GM18499 (cell line): ENCODE results near the gene HSD17B8.
"Not testable (repeated sequence)": the region's sequence is repeated elsewhere in the genome, so short reads cannot be mapped to it uniquely, and the experiment has no call there.

Experiments
- ATAC-seq: cut with Tn5 transposase; IDR thresholded peaks from one replicate; pipeline ENCODE4 v1.9.1; 2021; ENCODE audit warnings: moderate number of reproducible peaks; ENCODE audit not compliant: insufficient read depth, unreplicated experiment

HSD17B8 gene

DNA sequence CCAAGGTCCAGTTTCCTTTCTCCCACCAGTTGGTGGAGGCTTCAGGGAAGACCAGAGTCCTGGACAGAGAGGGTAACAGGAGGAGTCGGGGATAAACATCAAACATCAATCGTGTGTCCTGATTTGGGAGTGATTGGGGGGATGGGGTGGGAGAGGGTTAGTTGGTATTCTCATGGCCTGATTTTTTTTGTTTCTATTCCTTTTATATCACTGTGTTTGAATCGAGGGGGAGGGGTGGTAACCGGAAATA is 365 bp upstream of the HSD17B8 start:
- ATAC-seq: no peak

DNA sequence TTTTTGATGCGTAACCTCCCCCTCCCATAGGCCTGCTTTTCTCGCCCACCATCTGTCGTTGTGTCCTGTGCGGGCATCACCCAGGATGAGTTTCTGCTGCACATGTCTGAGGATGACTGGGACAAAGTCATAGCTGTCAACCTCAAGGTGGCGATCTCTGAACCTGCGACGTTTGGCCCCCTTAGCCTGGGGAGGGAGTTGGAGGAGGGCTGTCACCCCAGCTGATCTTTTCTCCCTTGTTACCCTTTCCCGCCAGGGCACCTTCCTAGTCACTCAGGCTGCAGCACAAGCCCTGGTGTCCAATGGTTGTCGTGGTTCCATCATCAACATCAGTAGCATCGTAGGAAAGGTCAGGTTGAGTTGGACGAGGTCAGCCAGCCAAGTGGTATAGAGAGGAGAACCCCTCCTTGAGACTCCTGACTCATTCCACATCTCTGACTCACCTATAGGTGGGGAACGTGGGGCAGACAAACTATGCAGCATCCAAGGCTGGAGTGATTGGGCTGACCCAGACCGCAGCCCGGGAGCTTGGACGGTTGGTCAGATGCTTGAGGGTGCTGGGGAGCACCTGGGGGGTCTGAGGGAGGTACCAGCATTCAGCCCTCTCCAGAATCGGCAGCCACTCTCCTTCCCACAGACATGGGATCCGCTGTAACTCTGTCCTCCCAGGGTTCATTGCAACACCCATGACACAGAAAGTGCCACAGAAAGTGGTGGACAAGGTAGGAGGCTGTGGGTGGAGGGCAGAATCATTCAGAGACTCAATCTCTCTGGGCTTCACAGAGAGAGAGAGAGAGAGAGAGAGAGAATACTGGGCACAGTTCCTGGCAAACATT is 954 bp downstream of the HSD17B8 start:
- ATAC-seq: no peak

DNA sequence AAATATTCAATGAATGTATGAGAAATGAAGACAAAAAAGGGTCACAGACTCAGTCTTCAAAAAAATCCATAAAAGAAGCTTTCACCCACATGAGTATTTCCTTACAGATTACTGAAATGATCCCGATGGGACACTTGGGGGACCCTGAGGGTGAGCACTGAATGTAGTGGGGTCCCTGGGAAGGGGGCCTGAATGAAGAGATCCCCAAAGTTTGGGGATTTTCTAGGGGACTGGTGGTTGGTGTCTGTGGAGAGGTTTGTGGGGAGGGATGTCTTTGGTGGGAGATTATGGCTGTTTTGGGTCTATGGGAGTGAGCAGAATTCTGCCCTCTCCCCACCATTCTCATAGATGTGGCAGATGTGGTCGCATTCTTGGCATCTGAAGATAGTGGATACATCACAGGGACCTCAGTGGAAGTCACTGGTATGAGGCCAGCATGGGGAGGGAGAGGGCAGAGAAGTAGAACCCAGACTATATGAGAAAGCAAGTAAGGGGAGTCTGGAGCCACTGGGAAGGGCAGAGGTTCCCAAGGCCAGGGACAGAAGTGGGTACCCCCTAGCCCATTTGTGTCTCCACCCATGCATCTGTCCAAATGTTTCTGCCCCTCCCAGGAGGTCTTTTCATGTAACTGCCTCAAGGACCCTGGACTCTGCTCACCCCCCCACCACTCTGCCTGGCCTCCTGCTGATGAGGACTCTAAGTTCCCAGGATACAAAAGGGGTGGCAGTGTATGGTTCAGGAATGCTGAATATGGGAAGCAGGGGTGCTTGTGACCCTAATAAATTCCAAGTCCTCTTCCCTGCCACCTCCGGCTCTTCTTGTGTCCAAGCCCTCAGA is 1.8 kb downstream of the HSD17B8 start:
- ATAC-seq: no peak

DNA sequence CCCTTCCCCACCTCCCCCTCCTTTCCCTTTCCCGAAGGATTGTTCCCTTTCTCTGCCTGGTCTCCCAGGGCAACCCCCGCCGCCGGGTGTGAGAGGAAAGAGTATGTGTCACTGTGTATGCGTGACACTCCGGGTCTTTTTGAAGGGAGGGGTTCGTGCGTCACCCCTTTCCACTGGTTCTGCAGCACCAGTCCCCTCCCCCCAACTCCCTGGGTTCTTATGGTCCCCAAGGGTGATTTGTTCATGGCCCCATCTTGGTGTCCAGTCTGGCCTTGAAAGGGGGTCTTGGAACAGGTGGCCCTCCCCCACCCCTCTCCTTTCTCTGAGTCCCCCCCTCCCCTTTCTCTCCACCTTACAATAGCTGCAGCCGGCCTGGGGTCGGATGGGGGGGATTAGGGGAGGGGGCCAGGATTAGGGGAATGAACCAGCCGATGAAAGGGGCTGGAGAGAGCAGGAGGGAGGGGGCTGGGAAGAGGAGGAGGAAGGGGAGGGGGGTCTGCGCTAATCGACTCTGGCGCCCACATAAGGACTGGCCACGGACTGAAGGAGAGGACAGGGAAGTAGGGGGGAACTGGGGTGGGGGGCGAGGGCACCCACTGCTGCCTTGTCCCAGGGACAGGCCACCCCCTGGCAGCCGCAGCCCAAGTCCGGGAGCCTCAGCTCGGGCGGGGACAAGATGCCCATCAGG is 2.6 kb downstream of the HSD17B8 start:
- no peak for ATAC-seq

DNA sequence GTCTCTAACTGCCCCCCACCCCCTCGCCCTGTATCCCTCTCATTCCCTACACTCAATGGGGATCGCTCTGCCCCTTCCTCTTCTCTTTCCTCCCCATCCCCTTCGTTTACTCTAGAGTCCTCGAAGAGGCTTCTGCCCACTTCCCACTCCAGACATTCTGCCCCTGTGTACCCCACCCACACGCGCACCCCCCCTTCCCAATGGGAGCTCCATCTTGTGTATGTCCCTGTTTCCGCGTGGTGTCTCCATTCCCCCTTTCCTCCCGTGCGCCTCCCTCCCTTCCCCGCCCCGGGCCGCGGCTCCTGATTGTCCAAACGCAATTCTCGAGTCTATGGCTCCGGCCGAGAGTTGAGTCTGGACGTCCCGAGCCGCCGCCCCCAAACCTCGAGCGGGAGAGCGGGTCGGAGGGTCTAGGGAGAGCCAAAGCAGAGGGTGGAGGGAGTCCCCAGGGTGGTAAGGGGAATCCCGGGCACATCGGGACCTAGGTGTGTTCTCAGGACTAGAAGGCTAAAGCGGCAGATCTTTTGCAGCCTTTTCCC is 3.2 kb downstream of the HSD17B8 start:
- no peak for ATAC-seq

DNA sequence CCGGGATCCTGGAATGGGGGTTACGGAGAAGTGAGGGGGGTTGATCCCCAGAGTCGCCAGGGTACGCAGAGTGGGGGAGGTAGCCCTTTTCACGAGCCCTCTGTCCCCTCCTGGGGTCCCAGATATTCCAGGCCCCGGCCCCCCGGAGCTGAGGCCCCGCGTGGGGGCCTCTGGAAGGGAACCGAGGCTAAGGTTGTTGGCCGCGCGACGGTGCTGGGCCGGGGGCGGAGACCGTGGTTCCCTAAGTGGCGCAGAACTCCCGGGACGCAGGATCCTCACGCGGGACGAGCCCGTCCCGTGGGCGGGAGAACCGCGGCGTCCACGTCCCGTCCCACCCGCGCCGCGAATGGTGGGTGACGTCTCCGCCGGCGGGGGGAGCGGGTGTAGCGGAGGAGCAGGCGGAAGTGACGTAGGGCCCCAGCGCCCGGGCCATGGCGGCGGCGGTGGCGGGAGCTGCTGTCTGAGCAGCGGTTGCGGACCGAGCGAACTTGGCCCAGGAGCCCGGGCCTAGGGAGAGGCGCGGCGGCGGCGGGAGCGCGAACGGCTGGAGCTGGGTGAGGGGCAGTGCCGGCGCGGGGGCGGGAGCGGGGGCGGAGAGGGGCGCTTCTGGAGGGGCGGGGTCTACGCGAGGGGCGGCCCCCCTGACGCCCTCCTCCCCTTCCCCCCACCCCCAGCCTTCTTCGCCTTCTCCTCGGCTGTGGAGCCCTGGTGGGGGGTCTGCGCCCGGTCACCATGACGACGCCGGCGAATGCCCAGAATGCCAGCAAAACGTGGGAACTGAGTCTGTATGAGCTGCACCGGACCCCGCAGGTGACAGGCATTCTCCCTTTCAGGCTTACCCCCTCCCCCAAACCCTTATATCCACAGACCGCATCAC is 3.9 kb downstream of the HSD17B8 start, which contains the start of gene RING1:
TSS of gene RING1 (plus strand) at position 410 of the 877 bp plus-strand sequence. CDS start at position 733, 323 bp downstream.
- ATAC-seq: no peak

DNA sequence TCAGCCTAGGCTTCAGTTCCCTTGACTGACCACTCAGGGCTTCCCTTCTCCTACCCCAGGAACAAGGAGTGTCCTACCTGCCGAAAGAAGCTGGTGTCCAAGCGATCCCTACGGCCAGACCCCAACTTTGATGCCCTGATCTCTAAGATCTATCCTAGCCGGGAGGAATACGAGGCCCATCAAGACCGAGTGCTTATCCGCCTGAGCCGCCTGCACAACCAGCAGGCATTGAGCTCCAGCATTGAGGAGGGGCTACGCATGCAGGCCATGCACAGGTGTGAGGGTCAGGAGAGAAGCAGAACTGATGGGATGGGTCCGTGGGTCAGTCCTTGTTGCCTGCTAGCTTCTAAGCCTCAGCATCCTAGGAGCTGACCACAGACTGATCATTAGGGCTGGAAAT is 5.4 kb downstream of the HSD17B8 start:
- no peak for ATAC-seq

DNA sequence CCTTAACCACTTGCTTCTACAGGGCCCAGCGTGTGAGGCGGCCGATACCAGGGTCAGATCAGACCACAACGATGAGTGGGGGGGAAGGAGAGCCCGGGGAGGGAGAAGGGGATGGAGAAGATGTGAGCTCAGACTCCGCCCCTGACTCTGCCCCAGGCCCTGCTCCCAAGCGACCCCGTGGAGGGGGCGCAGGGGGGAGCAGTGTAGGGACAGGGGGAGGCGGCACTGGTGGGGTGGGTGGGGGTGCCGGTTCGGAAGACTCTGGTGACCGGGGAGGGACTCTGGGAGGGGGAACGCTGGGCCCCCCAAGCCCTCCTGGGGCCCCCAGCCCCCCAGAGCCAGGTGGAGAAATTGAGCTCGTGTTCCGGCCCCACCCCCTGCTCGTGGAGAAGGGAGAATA is 6.7 kb downstream of the HSD17B8 start:
- ATAC-seq: no peak

DNA sequence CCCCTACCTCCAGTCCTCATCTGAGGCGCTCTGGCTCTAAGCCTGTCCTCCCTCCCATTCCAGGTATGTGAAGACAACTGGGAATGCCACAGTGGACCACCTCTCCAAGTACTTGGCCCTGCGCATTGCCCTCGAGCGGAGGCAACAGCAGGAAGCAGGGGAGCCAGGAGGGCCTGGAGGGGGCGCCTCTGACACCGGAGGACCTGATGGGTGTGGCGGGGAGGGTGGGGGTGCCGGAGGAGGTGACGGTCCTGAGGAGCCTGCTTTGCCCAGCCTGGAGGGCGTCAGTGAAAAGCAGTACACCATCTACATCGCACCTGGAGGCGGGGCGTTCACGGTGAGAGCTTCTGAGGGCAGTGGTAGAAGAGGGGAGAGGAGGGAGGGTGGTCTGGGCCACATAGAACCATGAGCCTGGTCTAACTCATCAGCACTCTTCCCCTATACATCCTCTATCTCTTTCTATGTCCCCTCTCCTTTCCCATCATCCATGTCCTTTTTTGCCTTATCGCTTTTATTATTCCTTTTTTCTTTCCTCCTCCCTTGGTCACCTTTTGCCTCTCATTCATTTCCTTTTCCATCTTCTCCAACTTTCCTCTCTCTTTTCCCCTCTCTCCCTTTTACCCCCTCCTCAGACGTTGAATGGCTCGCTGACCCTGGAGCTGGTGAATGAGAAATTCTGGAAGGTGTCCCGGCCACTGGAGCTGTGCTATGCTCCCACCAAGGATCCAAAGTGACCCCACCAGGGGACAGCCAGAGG is 7.4 kb downstream of the HSD17B8 start:
- no peak for ATAC-seq

DNA sequence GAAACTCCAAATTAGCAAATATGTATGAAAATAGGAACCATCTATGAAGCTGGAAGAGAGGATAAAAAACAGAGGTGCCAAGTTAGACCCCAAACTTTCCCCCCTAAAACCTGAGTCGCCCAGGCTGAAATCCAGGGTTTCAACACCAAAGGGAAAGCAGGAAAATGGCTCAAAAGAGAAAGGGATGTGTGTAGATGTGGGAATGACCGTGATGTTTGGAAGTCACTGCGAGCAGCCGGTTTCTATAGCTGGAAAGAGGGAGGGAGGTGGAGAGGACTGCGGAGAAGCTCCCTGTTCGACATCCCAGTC is 8.4 kb downstream of the HSD17B8 start:
- no peak for ATAC-seq

DNA sequence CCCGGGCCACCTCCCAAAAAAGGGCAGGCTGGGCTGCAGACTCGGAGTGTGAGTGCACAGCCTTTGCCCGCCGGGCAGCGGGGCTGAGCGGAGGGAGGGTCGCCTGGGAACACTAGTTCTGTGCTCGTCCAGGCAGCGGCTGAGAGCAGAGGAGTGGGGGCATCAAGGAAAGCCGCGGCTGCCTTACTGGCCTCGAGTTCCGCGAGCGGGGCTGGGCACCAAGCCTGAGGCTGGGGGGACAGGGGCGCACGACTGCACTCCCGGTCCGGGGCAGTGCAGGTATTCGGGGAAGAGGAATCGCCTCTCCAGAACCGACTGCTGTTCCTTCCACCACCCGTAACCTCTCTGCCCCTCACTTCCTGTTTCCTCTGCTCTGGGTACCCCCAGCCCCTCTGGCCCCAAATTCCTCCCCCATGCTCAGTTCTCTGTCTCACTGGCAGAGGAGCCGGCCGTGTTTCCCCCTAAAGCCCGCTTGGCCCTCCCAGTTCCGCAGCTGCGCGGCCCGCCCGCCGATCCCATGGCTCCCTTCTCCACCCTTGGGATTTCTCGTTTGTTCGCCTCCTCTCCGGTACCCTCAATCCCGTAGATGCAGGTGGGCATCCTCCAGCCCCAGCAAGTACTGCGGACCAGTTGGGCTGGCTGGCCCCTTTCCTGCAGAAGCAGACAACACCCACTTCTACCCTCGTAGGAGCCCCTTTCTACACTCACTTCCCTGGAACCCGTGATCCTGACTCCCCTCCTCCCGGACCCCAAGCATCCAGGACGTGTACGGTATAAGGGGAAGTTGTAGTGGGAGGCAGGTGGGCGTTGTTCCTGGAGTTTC is 8.9 kb downstream of the HSD17B8 start:
- no peak for ATAC-seq

DNA sequence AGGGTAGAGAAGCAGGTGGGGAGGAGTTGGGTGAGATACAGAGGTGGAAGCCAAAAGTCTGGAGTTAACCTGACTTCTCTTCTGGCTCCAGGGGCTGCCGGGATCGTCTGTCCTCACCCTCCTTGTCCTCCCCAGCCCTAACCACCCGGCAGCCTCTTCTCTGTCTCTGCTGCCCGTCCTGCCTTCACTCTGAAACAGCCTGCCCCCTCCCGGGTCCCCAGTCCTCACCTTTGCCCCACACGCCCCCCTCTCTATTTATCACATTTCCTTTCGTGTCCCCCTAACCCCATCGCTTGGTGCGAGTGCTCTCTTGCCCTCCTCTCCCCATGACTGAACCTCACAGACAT is 9.5 kb downstream of the HSD17B8 start:
- ATAC-seq: no peak

DNA sequence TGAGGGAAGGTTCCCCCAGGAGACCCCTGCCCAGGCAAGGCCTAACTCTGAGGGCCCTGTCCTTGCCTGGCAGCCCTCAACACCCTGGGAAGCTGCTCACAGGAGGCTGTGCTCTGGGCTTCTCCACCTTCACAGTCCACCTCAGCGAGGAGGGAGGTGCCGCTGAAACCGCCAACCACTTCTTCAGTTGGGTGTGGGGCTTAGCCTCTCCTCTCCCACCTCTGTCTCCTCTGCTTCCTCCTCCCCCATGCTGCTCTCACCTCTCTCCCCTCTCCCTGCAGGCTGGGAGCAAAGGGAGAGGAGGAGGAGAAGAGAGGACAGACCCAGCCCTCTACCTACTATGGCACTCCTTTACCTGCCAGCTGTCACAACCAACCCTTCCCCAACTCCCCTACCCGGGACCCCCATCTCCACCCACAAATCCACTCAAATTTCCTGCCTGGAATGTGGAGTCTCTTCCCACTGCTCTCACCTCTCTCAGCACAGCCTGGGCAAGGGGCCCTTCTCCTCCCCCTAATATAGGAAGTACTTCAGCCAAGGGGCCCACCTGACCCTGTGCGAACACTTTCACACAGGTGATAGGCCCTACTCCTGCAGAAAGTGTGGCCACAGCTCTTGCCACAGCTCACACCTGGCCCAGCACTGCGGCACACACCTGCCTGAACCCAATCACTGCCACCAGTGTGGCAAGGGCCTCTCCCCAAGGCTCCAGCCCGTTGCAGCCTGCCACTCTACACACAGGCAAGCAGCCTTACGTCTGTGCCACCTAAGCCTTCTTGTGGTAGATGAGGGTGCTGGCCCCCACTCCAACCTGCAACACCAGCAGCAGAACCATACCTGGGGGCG is 11.0 kb downstream of the HSD17B8 start:
- no peak for ATAC-seq

DNA sequence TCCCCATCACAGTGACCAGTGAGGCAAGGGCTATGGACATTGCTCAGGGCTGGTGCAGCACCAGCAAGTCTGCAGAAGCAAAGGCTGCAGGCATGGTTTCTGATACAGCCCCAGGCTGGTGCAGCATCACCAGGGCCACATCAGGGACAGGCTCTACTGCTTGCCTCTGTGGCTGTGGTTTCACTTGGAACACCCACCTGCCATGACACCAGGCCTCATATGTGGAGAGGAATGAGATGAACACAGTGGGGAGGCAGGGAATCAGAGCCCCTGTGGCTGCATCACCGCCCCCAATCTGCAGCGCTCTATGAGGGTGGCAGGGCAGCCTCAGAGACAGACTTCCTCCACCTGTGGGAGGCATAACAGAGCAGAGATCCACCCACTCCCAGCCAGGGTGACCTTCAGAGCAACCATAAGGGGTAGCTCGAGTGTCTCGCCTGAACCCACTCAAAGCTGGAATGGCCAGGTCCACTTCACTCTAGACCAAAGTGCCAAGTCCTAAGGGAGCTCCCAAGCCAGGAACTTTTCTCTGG is 11.7 kb downstream of the HSD17B8 start:
- ATAC-seq: no peak

DNA sequence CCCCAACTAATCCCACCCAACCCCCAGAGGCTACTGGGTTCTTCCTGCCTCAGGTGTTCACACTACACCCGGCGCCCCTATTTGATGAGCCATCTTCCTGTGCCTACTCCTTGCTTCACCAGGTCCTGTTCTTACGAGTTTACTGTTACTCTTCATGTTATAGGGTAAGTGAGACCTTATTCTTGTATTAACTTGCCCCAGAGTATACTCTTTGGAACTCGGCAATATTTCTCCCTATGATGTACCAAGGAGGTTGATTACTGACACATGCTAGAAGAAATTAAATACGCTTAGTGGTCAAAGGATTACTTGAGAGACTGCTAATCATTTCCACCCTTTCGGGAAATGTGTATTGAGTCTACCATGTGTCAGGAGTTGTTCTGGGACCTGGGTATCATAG is 12.8 kb downstream of the HSD17B8 start:
- ATAC-seq: no peak

DNA sequence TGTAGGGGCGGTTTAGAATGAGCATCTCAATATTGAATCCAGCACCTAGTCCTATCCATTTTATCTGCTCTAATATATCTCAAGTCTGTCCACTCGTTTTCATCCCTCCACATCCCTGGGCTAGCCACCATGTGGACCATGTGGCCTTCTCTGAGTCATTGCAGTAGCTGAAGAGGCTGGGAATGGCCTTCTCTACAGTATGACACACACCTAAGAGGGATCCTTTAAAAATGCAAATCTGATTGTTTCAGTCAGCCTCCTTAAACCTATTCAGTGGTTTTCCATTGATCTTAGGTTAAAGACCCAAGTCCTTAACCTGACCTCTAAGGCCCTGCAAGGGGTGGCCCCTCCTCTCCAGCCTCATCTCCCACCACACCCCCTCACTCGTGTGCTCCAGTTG is 13.2 kb downstream of the HSD17B8 start:
- ATAC-seq: no peak

DNA sequence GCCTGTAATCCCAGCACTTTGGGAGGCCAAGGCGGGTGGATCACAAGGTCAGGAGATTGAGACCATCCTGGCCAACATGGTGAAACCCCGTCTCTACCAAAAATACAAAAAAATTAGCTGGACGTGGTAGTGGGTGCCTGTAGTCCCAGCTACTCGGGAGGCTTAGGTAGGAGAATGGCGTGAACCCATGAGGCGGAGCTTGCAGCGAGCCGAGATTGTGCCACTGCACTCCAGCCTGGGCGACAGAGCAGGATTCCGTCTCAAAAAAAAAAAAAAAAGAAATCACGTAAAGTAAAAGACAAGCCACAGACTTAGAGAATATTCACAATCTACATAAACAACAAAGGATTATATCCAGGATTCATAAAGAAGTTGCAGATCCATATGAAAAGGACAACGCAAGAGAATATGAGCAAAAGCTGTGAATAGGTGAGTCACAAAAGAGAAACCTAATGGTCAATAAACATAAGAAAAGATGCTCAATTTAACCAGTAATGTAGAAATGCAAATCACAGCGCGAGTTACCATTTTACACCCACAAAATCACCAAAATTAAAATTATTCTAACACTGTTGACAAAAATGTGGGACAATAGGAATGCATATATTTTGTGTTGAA is 22.2 kb downstream of the HSD17B8 start:
- ATAC-seq: not testable (repeated sequence)
